HL-60 (cell line): ENCODE measurements around the gene XPC.

ENCODE experiments used
- DNase-seq, 2 experiments: peaks; one replicate each; pipeline ENCODE4 v3.0.0-alpha.2; 2010 to 2020; ENCODE audit warnings: low read depth in 1 of 2, low spot score in 1 of 2
- H3K27ac ChIP-seq: fragments of 250-450 bp; sonication (Bioruptor Pico); replicated peaks from 2 replicates; pipeline ENCODE4 v1.5.1; 2020; ENCODE audit warnings: mild to moderate bottlenecking, moderate library complexity
- H3K27me3 ChIP-seq: fragments of 250-450 bp; sonication (Bioruptor Pico); 2 replicates; pipeline ENCODE4 v1.5.1; 2021; ENCODE audit warnings: mild to moderate bottlenecking, moderate library complexity; ENCODE audit not compliant: insufficient read depth, poor library complexity, severe bottlenecking
- H3K4me3 ChIP-seq: replicated peaks from 2 replicates; pipeline ENCODE4 v1.5.1; 2011; ENCODE audit warnings: mild to moderate bottlenecking, control low read depth, low read length; ENCODE audit not compliant: insufficient read depth
- CTCF ChIP-seq: IDR thresholded peaks from one replicate; pipeline ENCODE4 v1.5.1; 2011; ENCODE audit warnings: low read length, control low read depth, inconsistent platforms; ENCODE audit not compliant: insufficient read depth
- GABPA ChIP-seq: IDR thresholded peaks from 2 replicates; pipeline ENCODE4 v1.6.1; 2012; ENCODE audit warnings: low read depth
- POLR2AphosphoS5 ChIP-seq: IDR thresholded peaks from 2 replicates; pipeline ENCODE4 v1.6.1; 2012; ENCODE audit warnings: low read depth
- SPI1 ChIP-seq: IDR thresholded peaks from 2 replicates; pipeline ENCODE4 v1.6.1; 2012; ENCODE audit warnings: low read depth, mild to moderate bottlenecking, borderline replicate concordance
- TF ChIP-seq, protein P1 (sequence below): IDR thresholded peaks from 2 replicates; pipeline ENCODE4 v1.6.1; 2012; ENCODE audit warnings: low read depth; ENCODE audit not compliant: insufficient replicate concordance

XPC gene

DNA sequence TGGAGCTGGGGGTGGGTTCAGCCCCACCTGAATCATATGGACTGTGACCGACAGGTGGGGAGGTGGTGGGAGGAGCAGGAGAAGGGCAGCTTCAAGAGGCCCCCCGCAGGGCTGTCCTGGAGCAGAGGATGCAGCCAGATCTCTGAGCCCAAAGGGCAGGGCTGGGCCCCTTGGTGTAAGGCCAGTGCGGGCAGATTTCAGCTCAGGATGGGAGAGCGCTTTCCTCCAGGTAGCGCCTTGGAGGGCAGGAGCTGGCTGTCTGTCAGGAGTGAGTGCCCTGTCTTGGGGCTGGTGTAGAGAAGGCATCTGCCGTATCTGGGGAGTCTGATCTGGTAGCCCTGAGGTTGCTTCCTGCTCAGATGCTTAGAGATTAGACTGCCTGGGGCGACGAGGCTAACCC, 46.3 kb downstream of the XPC start:
- no peak overlapping the region for H3K27ac ChIP-seq
- H3K4me3 ChIP-seq, result no peak overlapping the region
- no peaks in the 10 kb centered on the region for H3K27me3 ChIP-seq
- no peak for DNase-seq
- TF ChIP-seq CTCF, result no peak
- TF ChIP-seq, protein P1, sequence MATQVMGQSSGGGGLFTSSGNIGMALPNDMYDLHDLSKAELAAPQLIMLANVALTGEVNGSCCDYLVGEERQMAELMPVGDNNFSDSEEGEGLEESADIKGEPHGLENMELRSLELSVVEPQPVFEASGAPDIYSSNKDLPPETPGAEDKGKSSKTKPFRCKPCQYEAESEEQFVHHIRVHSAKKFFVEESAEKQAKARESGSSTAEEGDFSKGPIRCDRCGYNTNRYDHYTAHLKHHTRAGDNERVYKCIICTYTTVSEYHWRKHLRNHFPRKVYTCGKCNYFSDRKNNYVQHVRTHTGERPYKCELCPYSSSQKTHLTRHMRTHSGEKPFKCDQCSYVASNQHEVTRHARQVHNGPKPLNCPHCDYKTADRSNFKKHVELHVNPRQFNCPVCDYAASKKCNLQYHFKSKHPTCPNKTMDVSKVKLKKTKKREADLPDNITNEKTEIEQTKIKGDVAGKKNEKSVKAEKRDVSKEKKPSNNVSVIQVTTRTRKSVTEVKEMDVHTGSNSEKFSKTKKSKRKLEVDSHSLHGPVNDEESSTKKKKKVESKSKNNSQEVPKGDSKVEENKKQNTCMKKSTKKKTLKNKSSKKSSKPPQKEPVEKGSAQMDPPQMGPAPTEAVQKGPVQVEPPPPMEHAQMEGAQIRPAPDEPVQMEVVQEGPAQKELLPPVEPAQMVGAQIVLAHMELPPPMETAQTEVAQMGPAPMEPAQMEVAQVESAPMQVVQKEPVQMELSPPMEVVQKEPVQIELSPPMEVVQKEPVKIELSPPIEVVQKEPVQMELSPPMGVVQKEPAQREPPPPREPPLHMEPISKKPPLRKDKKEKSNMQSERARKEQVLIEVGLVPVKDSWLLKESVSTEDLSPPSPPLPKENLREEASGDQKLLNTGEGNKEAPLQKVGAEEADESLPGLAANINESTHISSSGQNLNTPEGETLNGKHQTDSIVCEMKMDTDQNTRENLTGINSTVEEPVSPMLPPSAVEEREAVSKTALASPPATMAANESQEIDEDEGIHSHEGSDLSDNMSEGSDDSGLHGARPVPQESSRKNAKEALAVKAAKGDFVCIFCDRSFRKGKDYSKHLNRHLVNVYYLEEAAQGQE, result no peak
- no peak for TF ChIP-seq POLR2AphosphoS5
- no peak for TF ChIP-seq SPI1
- no peak for TF ChIP-seq GABPA

DNA sequence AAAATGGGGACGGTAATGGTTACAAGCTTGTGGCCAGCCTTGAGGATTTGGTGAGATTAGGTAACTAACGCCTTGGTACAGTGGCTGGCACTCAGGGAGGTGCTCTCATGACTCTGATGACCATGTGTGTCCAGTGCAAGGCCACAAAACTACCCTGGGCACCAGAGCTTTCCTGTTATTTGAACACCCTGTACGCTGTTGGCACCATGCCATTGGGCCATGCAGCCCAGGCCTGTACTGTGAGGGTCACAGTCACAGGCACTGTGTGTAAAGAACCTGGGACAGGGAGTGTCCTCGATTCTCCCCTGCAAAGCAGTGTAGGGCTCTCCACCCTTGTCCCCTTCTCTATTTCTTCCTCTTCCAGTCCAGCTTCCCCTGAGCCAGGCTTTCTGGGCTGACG, 47.3 kb downstream of the XPC start:
- no peaks in the 10 kb centered on the region for H3K27me3 ChIP-seq
- TF ChIP-seq, protein P1, result no peak
- TF ChIP-seq GABPA (no peak), POLR2AphosphoS5 (no peak), SPI1 (no peak), CTCF (no peak)
- H3K27ac ChIP-seq, result no peak overlapping the region
- H3K4me3 ChIP-seq, result no peak overlapping the region
- DNase-seq, result no peak

DNA sequence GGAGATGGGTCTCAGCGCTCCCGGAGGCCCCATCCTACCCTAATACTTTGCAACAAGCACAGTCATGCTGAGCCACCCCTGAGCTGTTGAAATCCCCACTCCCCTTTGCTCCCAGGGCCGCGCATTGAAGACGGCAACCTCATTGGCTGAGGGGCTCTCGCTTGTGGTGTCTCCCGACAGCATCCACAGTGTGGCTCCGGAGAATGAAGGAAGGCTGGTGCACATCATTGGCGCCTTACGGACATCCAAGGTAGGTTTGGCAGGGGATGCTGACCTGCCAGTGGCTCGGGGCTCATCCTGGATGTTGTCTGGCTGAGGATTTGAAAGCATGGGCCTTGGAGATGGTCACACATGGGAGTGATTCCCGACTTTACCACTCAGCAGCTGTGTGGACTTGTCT, 47.7 kb downstream of the XPC start:
- no peak for DNase-seq
- Histone ChIP-seq H3K27me3 (no peaks in the 10 kb centered on the region), H3K27ac (no peak overlapping the region), H3K4me3 (no peak overlapping the region)
- no peak for TF ChIP-seq SPI1
- TF ChIP-seq GABPA, result no peak
- TF ChIP-seq POLR2AphosphoS5, result no peak
- TF ChIP-seq CTCF, result no peak
- TF ChIP-seq, protein P1, result no peak
